K562 (cell line): ENCODE measurements around the gene TMEM225B. TPM values are rescaled to one million over a fixed set of nuclear protein-coding genes. Genes with fewer than 3 reads are reported as not detected.

ENCODE experiments used
- ATF3 ChIP-seq, 2 experiments: fragments of 450-650 bp in 1 of 2; sonication (generic) in 1 of 2; formaldehyde crosslinking in 1 of 2; IDR thresholded peaks in 1 of 2; conservative IDR thresholded peaks in 1 of 2; 2 replicates each; pipeline versions ENCODE4 v1.6.1 to v1.8.1; 2016 to 2023; ENCODE audit warnings: mild to moderate bottlenecking in 2 of 2, moderate library complexity in 2 of 2, inconsistent platforms in 1 of 2, missing genetic modification reagents in 1 of 2
- CBX5 ChIP-seq: IDR thresholded peaks from 2 replicates; pipeline ENCODE4 v1.6.1; 2014; ENCODE audit warnings: low read depth, borderline replicate concordance
- CHD4 ChIP-seq: fragments of 200-600 bp; sonication (generic); IDR thresholded peaks from 3 replicates; pipeline ENCODE4 v1.6.1; 2012; ENCODE audit warnings: low read depth, mild to moderate bottlenecking, mixed read lengths, low read length, inconsistent platforms; ENCODE audit not compliant: insufficient read depth, insufficient replicate concordance, poor library complexity, severe bottlenecking
- ELF2 ChIP-seq: fragments of 250-450 bp; sonication (Bioruptor Pico); IDR thresholded peaks from 2 replicates; pipeline ENCODE4 v1.5.0; 2021; ENCODE audit warnings: mild to moderate bottlenecking
- ETV5 ChIP-seq: sonication (generic); formaldehyde crosslinking; IDR thresholded peaks from 2 replicates; pipeline ENCODE4 v1.4.0; 2020; ENCODE audit warnings: low read depth, mild to moderate bottlenecking, missing genetic modification reagents
- FOXK2 ChIP-seq, 2 experiments: fragments of 450-650 bp; IDR thresholded peaks in 1 of 2; conservative IDR thresholded peaks in 1 of 2; 2 replicates each; pipeline ENCODE4 v1.6.1; 2016; ENCODE audit warnings: low read depth in 2 of 2, mild to moderate bottlenecking in 1 of 2
- ILF3 ChIP-seq: fragments of 450-650 bp; IDR thresholded peaks from 2 replicates; pipeline ENCODE4 v1.6.1; 2018; ENCODE audit warnings: antibody characterized with exemption, mild to moderate bottlenecking, moderate library complexity, borderline replicate concordance
- MECOM ChIP-seq: fragments of 250-450 bp; sonication (Bioruptor Pico); IDR thresholded peaks from 2 replicates; pipeline ENCODE4 v1.8.0; 2022; ENCODE audit warnings: inconsistent platforms
- MITF ChIP-seq: IDR thresholded peaks from 2 replicates; pipeline ENCODE4 v1.6.1; 2014; ENCODE audit warnings: antibody characterized with exemption
- NRF1 ChIP-seq, 2 experiments: fragments of 450-650 bp; IDR thresholded peaks in 1 of 2; conservative IDR thresholded peaks in 1 of 2; 2 replicates each; pipeline ENCODE4 v1.6.1; 2014; ENCODE audit warnings: mild to moderate bottlenecking in 2 of 2
- OTX1 ChIP-seq: fragments of 450-650 bp; formaldehyde crosslinking; IDR thresholded peaks from 2 replicates; pipeline ENCODE4 v1.4.0; 2022; ENCODE audit warnings: mild to moderate bottlenecking
- POLR2A ChIP-seq: fragments of 450-650 bp; conservative IDR thresholded peaks from 2 replicates; pipeline ENCODE4 v1.6.1; 2016
- TAF1 ChIP-seq: IDR thresholded peaks from 2 replicates; pipeline ENCODE4 v1.6.1; 2011; ENCODE audit warnings: mild to moderate bottlenecking, low read length, moderate library complexity; ENCODE audit not compliant: insufficient read depth, control insufficient read depth, severe bottlenecking; ENCODE audit errors: extremely low read depth
- TCF7 ChIP-seq: sonication (generic); IDR thresholded peaks from 2 replicates; pipeline ENCODE4 v1.6.1; 2016; ENCODE audit warnings: antibody characterized with exemption, borderline replicate concordance
- TSHZ1 ChIP-seq: fragments of 250-450 bp; sonication (Bioruptor Pico); IDR thresholded peaks from 2 replicates; pipeline ENCODE4 v1.4.0; 2020; ENCODE audit warnings: mild to moderate bottlenecking, moderate library complexity
- ZNF347 ChIP-seq: fragments of 450-650 bp; formaldehyde crosslinking; IDR thresholded peaks from 2 replicates; pipeline ENCODE4 v1.4.0; 2020; ENCODE audit warnings: low read depth, mild to moderate bottlenecking, moderate library complexity
- polyA plus RNA-seq, 8 experiments: library from polyadenylated mRNA; depleted of rRNA in 4 of 8; stranded (reverse) in 5 of 8; unstranded in 3 of 8; fragments of >200 nt; fragmentation: Nextera tagmentation in 2 of 8; fragmentation: Illumina TruSeq in 1 of 8; extraction: Ambion mirVana in 2 of 8; extraction: Trizol in 1 of 8; gene quantifications; 2 replicates each; pipeline versions ENCODE4 v1.2.1 to v1.2.3, GENCODE V29; 2011 to 2014; ENCODE audit warnings: inconsistent platforms in 1 of 8, missing spikeins in 1 of 8
- total RNA-seq, 7 experiments: library from RNA; depleted of rRNA in 6 of 7; stranded (reverse); fragments of >200 nt in 6 of 7; fragmentation: Illumina TruSeq in 2 of 7; extraction: Trizol in 2 of 7; gene quantifications; 2 replicates each; pipeline versions ENCODE4 v1.2.1 to v1.2.3, GENCODE V29; 2011 to 2021; ENCODE audit warnings: low replicate concordance in 1 of 7
- TF ChIP-seq, protein P1 (sequence below): fragments of 450-650 bp; formaldehyde crosslinking; IDR thresholded peaks from 2 replicates; pipeline ENCODE4 v1.4.0; 2020; ENCODE audit warnings: mild to moderate bottlenecking, mixed read lengths

Gene TMEM225B
- total and polyA plus RNA-seq, 9 of the 15 experiments (the other 6 are each of a cell fraction or from before 2014, with no cell fraction given) = 0.08 to 0.73 (median 0.56) TPM

DNA sequence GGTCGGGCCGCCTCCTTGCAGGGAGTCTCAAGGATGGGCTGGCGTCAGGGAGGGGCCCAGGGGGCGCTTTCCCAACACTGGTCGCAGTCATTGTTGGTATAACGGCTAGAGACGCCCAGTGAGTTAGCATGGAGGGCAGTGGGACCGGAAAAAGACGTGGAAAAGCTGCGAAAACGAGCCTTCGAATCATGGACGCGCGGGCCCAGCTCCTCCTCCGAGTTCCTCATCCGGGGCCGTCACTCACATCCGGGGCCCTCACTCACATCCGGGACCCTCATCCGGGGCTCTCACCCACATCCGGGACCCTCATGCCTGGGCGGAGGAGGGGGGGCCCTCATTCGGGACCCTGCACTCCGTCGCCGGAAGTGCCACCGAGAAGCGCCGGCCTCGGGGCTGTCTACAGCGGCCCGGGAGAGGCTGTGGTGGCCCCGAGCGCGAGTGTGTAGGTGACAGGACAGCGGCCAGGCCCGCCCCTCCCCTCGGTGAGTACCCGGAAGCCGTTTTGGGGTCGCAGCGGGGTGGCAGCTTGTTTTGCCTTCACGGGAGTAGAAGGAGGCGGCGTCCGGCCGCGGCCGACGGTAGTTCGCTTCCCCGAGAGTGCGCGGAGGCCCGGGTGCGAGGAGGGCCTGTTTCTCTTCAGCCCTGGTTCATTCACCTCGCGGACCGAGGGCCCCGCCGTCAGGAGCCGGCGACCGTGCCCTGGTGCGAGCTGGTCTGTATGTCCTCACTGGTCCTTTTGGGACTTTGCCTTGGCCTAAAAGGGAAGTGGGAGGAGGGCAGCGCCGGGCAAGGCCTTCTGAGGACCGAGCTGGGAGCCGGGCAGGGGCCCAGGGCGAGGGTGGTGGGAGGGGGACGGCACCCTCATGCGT is 39.5 kb upstream of the TMEM225B start, which contains the start of gene ZNF655 (continued):
- TF ChIP-seq, protein P1, sequence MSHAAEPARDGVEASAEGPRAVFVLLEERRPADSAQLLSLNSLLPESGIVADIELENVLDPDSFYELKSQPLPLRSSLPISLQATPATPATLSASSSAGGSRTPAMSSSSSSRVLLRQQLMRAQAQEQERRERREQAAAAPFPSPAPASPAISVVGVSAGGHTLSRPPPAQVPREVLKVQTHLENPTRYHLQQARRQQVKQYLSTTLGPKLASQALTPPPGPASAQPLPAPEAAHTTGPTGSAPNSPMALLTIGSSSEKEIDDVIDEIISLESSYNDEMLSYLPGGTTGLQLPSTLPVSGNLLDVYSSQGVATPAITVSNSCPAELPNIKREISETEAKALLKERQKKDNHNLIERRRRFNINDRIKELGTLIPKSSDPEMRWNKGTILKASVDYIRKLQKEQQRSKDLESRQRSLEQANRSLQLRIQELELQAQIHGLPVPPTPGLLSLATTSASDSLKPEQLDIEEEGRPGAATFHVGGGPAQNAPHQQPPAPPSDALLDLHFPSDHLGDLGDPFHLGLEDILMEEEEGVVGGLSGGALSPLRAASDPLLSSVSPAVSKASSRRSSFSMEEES (CRISPR knock-in tag) = no peak
- peak; percentile 97 for TF ChIP-seq POLR2A
- peak; percentile 50 to 57 for TF ChIP-seq NRF1 (conservative IDR thresholded peaks at IDR 0.05 in 1 of 2, IDR thresholded peaks at IDR 0.05 in 1 of 2)
- TF ChIP-seq ILF3 = no peak; the same call in 1 of the 2 replicates
- no peak; a peak in 2 of 4 replicates for TF ChIP-seq FOXK2 (conservative IDR thresholded peaks at IDR 0.05 in 1 of 2, IDR thresholded peaks at IDR 0.05 in 1 of 2; ENCODE audit: low read depth in 2 of 2)
- TF ChIP-seq MITF = peak; percentile 18; the same call in 1 of the 2 replicates
- TF ChIP-seq CHD4 = no peak
- peak; percentile 6; the same call in 1 of the 2 replicates for TF ChIP-seq CBX5
- 0 out of 2 replicates have a peak, but pooled peaks have one; percentile 28 for TF ChIP-seq OTX1 (CRISPR knock-in tag)
- TF ChIP-seq ELF2 (CRISPR knock-in tag) = peak; percentile 85
- TF ChIP-seq TSHZ1 (CRISPR knock-in tag) = no peak
- TF ChIP-seq ATF3 (IDR thresholded peaks at IDR 0.05) = no peak
- TF ChIP-seq ATF3 (CRISPR knock-in tag; conservative IDR thresholded peaks at IDR 0.05) = peak; percentile 80; the same call in 1 of the 2 replicates
- no peak for TF ChIP-seq TCF7
- TF ChIP-seq TAF1 = peak; percentile 91
- peak; percentile 94 for TF ChIP-seq ETV5
- no peak for TF ChIP-seq ZNF347
- no peak for TF ChIP-seq MECOM (CRISPR knock-in tag)
